OCI-LY7 (cell line): ENCODE data around the gene SOD1. TPM values are rescaled to one million over a fixed set of nuclear protein-coding genes. Genes with fewer than 3 reads are reported as not detected.

Experiments used
- BruUV-seq: library from RNA; stranded (reverse); fragments of 400-500 nt; replicated peaks from 2 replicates; lab custom pipeline; 2021; lab: Mats Ljungman, UMichigan
- CTCF ChIA-PET: fragments of 300-600 bp; sonication (Branson Sonifier 250); formaldehyde crosslinking; loops from one replicate; lab custom pipeline; 2022; ENCODE audit warnings: antibody characterized with exemption; ENCODE audit not compliant: unreplicated experiment; lab: Charles Lee
- POLR2A ChIA-PET: fragments of 300-600 bp; sonication (Branson Sonifier 250); formaldehyde crosslinking; loops from one replicate; lab custom pipeline; 2022; ENCODE audit warnings: antibody characterized with exemption; lab: Charles Lee
- DNase-seq: peaks from one replicate; pipeline ENCODE4 v3.0.0-alpha.2; 2015; ENCODE audit warnings: low spot score
- H2AFZ ChIP-seq: fragments of 200-600 bp; sonication (generic), shearing (Covaris generic); 2 replicates; pipeline ENCODE4 v1.6.1; 2014; ENCODE audit warnings: mild to moderate bottlenecking, antibody characterized with exemption, low read length, moderate library complexity
- H3K27ac ChIP-seq: fragments of 200-600 bp; sonication (generic); 2 replicates; pipeline ENCODE4 v1.5.1; 2014; ENCODE audit warnings: mixed run types, low read depth, mild to moderate bottlenecking, moderate library complexity, low read length, inconsistent platforms; ENCODE audit not compliant: poor library complexity, severe bottlenecking
- H3K36me3 ChIP-seq: fragments of 200-600 bp; sonication (generic); 2 replicates; pipeline ENCODE4 v1.6.1; 2014; ENCODE audit warnings: mild to moderate bottlenecking, antibody characterized with exemption, low read length, moderate library complexity, mixed read lengths; ENCODE audit not compliant: insufficient read depth
- H3K4me1 ChIP-seq: fragments of 200-600 bp; sonication (generic); 2 replicates; pipeline ENCODE4 v1.5.1; 2014; ENCODE audit warnings: mild to moderate bottlenecking, low read length; ENCODE audit not compliant: insufficient read depth, poor library complexity, severe bottlenecking
- H3K4me2 ChIP-seq: fragments of 200-600 bp; sonication (generic); 2 replicates; pipeline ENCODE4 v1.6.1; 2014; ENCODE audit warnings: mild to moderate bottlenecking, low read length
- H3K4me3 ChIP-seq: fragments of 200-600 bp; sonication (generic); 2 replicates; pipeline ENCODE4 v1.5.1; 2014; ENCODE audit warnings: mild to moderate bottlenecking, low read depth, low read length; ENCODE audit not compliant: poor library complexity, severe bottlenecking
- H3K79me2 ChIP-seq: fragments of 200-600 bp; sonication (generic); 2 replicates; pipeline ENCODE4 v1.6.1; 2016; ENCODE audit warnings: low read depth, mild to moderate bottlenecking, low read length, moderate library complexity, mixed read lengths; ENCODE audit not compliant: insufficient read depth
- H3K9me2 ChIP-seq: fragments of 200-600 bp; sonication (generic); 2 replicates; pipeline ENCODE4 v1.6.1; 2016; ENCODE audit warnings: mild to moderate bottlenecking, low read length, mixed read lengths; ENCODE audit not compliant: insufficient read depth
- H3K9me3 ChIP-seq: fragments of 200-600 bp; sonication (generic); 2 replicates; pipeline ENCODE4 v1.6.1; 2014; ENCODE audit warnings: mild to moderate bottlenecking, mixed run types, low read length, mixed read lengths
- H4K20me1 ChIP-seq: fragments of 200-600 bp; sonication (generic); 2 replicates; pipeline ENCODE4 v1.6.1; 2014; ENCODE audit warnings: mild to moderate bottlenecking, antibody characterized with exemption, low read length, moderate library complexity, mixed read lengths; ENCODE audit not compliant: insufficient read depth
- EZH2phosphoT487 ChIP-seq: fragments of 200-600 bp; sonication (generic); IDR thresholded peaks from 2 replicates; pipeline ENCODE4 v1.6.1; 2018; ENCODE audit warnings: low read depth, borderline replicate concordance, mild to moderate bottlenecking, mixed run types, antibody characterized with exemption, low read length, moderate library complexity, mixed read lengths
- intact Hi-C: fragments of 100-400 bp; cut with micrococcal nuclease; formaldehyde crosslinking; loops from one replicate; pipeline ENCODE4 v1.10.0; 2022; ENCODE audit not compliant: unreplicated experiment
- total RNA-seq, 2 experiments: library from RNA; depleted of rRNA in 1 of 2; stranded (reverse); fragments of >200 nt in 1 of 2; shearing (Covaris generic) in 1 of 2; gene quantifications; 2 replicates each; pipeline ENCODE4 v1.2.3, GENCODE V29; 2014 to 2022
- TF ChIP-seq, protein P1 (sequence below): fragments of 200-600 bp; sonication (generic); conservative IDR thresholded peaks from 2 replicates; pipeline ENCODE4 v1.5.1; 2014; ENCODE audit warnings: mild to moderate bottlenecking, antibody characterized with exemption, low read length, moderate library complexity, mixed read lengths

SOD1 gene
- total RNA-seq, 2 experiments from 2014 or later: 229 to 307 TPM

DNA sequence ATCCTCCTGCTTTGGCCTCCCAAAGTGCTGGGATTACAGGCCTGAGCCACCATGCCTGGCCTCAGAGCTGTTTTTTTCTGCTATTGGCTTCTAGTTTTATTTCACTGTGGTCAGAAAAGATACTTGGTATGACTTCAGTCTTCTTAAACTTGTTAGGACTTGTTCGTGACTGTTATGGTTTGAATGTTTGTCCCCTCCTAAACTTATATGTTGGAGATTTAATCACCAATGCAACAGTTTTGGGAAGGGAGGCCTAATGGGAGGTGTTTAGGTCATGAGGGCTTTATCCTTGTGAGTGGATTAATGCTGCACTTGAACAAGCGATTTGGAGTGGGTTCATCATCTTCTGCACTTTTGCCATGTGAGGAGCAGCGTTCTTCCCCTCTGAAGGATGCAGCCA is 24.5 kb upstream of the SOD1 start:
- H3K4me2 ChIP-seq: no peak overlapping the region
- H3K9me2 ChIP-seq: no peaks in the 10 kb centered on the region
- H3K9me3 ChIP-seq: no peaks in the 10 kb centered on the region
- H3K27ac ChIP-seq: no peak overlapping the region
- H3K4me1 ChIP-seq: no peaks in the 10 kb centered on the region
- no peak overlapping the region for H2AFZ ChIP-seq
- POLR2A ChIA-PET: interaction anchor here (0.5 to 0.7 kb wide), 2 partner anchors 9 to 382 kb away, joined by 3 to 7 read pairs; no protein-coding TSS in a partner anchor
- no peak overlapping the region for H3K4me3 ChIP-seq
- no TSS peak for BruUV-seq
- TF ChIP-seq, protein P1, sequence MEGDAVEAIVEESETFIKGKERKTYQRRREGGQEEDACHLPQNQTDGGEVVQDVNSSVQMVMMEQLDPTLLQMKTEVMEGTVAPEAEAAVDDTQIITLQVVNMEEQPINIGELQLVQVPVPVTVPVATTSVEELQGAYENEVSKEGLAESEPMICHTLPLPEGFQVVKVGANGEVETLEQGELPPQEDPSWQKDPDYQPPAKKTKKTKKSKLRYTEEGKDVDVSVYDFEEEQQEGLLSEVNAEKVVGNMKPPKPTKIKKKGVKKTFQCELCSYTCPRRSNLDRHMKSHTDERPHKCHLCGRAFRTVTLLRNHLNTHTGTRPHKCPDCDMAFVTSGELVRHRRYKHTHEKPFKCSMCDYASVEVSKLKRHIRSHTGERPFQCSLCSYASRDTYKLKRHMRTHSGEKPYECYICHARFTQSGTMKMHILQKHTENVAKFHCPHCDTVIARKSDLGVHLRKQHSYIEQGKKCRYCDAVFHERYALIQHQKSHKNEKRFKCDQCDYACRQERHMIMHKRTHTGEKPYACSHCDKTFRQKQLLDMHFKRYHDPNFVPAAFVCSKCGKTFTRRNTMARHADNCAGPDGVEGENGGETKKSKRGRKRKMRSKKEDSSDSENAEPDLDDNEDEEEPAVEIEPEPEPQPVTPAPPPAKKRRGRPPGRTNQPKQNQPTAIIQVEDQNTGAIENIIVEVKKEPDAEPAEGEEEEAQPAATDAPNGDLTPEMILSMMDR: no peak
- no peak for TF ChIP-seq EZH2phosphoT487
- no peaks in the 10 kb centered on the region for H3K79me2 ChIP-seq
- intact Hi-C loops: no loop called here
- no peak for DNase-seq
- CTCF ChIA-PET: no interaction called here
- H3K36me3 ChIP-seq: no peaks in the 10 kb centered on the region
- H4K20me1 ChIP-seq: no peaks in the 10 kb centered on the region

DNA sequence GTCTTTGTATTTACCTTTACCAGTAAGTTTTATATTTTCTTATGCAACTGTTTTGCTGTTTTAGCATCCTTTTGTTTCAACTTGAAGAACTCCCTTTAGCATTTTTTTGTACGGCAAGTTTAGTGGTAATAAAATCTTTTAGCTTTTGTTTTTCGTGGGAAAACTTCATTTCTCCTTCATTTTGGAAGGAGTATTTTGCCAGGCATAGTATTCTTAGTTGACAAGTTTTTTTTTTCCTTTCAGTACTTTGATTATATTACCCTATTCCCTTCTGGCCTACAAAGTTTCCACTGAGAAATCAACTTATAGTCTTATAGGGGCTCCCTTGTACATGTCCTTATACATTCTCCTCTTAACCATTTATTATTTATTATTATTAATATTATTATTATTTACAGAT is 22.6 kb upstream of the SOD1 start:
- H3K9me3 ChIP-seq: no peaks in the 10 kb centered on the region
- H2AFZ ChIP-seq: no peak overlapping the region
- no peak for DNase-seq
- no peak overlapping the region for H3K4me2 ChIP-seq
- POLR2A ChIA-PET: no interaction called here
- no peak overlapping the region for H3K27ac ChIP-seq
- TF ChIP-seq EZH2phosphoT487: no peak
- TF ChIP-seq, protein P1: no peak
- no peaks in the 10 kb centered on the region for H3K9me2 ChIP-seq
- H4K20me1 ChIP-seq: no peaks in the 10 kb centered on the region
- no peaks in the 10 kb centered on the region for H3K4me1 ChIP-seq
- no peaks in the 10 kb centered on the region for H3K36me3 ChIP-seq
- no peak overlapping the region for H3K4me3 ChIP-seq
- BruUV-seq: no TSS peak
- no peaks in the 10 kb centered on the region for H3K79me2 ChIP-seq
- intact Hi-C loops: no loop called here
- CTCF ChIA-PET: no interaction called here

DNA sequence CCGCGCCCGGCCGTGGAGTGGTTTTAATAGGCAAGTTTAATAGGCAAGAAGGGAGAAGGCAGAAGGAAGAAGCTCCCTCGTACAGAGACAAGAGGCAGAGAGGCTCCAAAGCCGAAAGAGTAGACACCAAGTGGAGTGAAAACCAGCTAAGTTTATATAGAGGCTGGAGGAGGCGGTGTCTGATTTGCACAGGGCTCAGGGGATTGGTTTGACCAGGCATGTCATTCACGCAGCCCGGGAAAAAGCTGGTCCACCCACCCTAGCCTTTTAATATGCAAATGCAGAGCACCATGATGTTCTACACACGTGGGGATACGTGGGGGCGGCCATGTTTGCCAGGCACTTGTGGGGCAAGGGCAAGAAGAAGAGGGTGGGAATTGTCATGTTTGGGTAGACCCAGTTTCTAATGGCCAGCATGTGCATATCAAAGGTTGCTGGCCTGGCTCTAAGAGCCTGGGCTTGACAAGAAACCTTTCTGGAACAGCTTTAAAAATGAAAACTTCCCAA is 18.0 kb upstream of the SOD1 start:
- TF ChIP-seq, protein P1: no peak
- no peak for TF ChIP-seq EZH2phosphoT487
- BruUV-seq: no TSS peak
- no peaks in the 10 kb centered on the region for H3K79me2 ChIP-seq
- no peaks in the 10 kb centered on the region for H3K9me2 ChIP-seq
- CTCF ChIA-PET: no interaction called here
- no peaks in the 10 kb centered on the region for H3K36me3 ChIP-seq
- no peaks in the 10 kb centered on the region for H4K20me1 ChIP-seq
- no peak overlapping the region for H3K4me3 ChIP-seq
- DNase-seq: no peak
- intact Hi-C loops: no loop called here
- H3K9me3 ChIP-seq: no peaks in the 10 kb centered on the region
- no peak overlapping the region for H3K27ac ChIP-seq
- H3K4me1 ChIP-seq: no peaks in the 10 kb centered on the region
- POLR2A ChIA-PET: no interaction called here
- H2AFZ ChIP-seq: no peak overlapping the region
- H3K4me2 ChIP-seq: no peak overlapping the region
